Femur (tissue), 1 donor: ENCODE data around the gene ARL9.

ENCODE experiments used
- DNase-seq: peaks from one replicate; pipeline ENCODE4 v3.0.0-alpha.2; 2017

ARL9 gene

DNA sequence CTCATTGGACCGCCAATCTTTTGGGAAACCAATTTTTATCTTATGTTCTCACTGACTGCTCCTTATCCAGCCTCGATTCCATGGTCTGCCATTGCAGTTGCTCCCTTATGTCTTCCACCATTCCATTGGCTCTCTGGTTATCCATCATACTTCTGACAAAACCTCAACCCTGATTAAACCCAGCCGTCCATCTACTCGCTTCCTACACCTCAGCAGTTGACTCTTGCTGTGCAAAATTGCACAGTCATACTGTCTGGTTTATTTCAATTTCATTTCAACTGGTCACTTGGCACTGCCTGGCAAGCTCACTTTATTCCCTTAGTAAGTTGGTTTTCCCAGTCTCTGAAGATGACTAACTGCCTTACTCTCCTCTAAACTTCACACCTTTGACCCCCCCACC lies 26.2 kb downstream of the ARL9 start:
- DNase-seq: no peak

DNA sequence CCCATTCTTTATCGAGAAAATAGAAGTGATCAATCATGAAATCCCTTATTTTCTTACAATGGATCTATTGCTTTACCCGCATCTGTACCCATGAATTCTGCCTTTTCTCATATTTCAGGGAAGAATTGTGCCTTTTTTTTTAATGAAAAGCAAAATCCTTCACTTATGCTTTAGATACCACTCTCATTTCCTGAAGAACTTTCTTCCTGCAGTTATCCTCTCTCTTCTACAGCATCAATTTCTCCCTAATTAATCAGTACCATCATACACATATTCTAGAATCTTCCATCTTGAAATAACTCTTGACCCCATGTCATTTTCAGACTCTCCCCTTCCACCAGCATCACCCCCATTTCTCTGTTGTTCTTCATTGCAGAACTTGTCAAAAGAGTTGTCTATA lies 26.6 kb downstream of the ARL9 start:
- DNase-seq: no peak

DNA sequence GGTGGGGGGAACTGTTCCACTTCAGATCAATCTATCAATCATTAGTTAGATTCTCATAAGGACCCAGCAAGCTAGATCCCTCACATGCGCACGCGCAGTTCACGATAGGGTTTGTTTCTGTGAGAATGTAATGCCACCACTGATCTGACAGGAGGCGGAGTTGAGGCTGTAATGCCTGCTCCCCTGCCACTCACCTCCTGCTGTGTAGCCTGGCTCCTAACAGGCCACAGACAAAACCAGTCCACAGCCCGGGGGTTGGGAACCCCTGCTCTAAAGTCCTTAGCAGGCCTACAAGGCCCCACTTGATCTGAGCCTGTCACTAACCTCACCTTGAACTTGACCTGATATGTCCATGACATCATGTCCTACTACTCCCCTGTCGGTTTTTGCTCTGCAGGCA lies 30.3 kb downstream of the ARL9 start:
- DNase-seq: no peak

DNA sequence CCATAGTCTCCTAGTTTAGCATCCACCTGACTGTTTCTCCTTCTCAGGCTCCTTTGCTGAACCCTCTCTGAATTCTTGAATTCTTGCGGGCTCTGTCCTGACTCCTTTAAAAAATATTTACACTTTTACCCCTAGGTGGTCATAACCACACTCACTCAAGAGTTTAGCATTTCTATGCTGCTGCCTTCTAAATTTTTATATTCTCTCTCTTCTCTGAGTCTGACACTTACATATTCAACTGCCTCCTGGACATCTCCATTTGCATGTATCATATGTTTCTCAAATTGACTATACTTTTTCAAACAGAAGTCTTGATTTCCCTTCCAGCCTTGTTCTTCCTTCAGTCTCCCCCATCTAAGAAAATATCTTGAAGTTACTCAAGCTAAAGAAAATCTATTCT lies 31.6 kb downstream of the ARL9 start:
- DNase-seq: no peak

GRCh38 chr4:56540826-56541225 lies 35.2 kb downstream of the ARL9 start:
- DNase-seq: no peak

DNA sequence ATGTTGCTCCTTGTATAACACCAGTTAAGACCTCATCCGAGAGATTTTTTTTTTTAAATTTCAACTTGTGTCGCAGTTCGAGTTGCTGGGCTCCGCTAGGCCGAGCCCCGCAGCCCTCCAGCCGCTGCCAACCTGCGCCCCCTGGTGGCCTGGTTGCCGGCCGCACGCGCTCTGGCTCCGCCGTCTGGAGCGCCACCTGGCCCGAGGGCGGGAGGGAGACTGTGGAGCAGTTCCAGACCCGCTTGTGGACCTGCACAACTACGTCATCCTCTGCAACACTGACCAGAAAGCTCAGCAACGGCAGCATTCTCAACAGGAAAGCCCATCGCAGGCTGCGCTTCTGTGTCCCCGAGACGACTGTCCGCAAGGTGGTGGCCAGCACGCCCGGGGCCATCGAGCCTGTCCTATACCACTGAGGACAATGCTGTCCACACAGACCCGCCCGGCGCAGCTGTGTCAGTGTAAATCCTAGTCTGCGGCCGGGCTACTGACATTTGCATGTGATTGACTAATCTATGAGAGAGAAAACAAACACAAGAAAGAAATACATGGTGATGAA lies 39.1 kb downstream of the ARL9 start:
- DNase-seq: peak; percentile 92

GRCh38 chr4:56550642-56551041 lies 45.1 kb downstream of the ARL9 start:
- no peak for DNase-seq

GRCh38 chr4:56551516-56551915 lies 45.9 kb downstream of the ARL9 start:
- DNase-seq: no peak

GRCh38 chr4:56552273-56552672 lies 46.7 kb downstream of the ARL9 start:
- DNase-seq: no peak

- DNase-seq: no peak
Observed at GRCh38 chr4:56570041-56570440, 64.5 kb downstream of the ARL9 start.
